T follicular helper cell (primary cell): Measurements from ENCODE around the gene PAF1.
A peak's percentile ranks its signal among the peaks of the same experiment; 100 is the strongest.

Source experiments
- DNase-seq: peaks from one replicate; pipeline ENCODE4 v3.0.0-alpha.2; 2020; ENCODE audit warnings: low read depth
- total RNA-seq, 2 experiments: gene quantifications; one replicate each; lab custom pipeline; 2026; lab: John Stamatoyannopoulos, UW

Gene PAF1
- 80.9 to 81.3 reads per million in 2 experiments for total RNA-seq

DNA sequence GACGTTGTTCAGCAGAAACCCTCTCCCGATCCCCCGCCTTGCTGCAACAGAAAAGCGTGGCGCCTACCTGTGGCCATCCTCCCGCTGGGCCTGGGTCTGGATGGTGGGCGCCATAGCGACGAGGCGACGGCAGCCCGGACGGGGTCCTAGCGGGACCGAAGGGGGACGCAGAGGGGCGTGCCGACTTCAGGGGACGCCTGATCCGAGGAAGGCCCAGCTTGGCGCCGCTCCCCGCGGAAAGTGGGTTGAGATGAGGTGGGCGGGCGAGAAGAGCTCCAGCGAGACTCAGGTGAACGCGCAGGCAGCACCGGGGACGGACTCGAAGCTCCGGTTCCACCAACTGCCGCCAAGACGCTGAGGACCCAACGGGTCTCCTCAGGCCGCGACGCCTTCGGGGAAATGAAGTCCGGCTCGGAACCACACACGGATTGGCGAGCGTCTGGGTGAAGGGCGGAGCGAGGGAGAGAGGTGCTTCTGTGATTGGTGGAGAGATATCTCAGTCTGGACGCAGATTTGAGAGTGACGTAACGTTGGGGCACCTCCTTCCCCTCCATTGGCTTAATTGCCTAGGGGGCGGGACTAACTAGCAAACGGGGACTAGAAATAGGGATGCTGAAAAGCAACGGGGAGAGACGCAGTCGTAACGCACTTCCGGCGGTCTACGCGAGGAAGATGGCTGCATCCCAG lies at the start of gene PAF1, which contains the start of gene MED29:
TSS of gene PAF1 (minus strand) at position 356 of the 687 bp plus-strand sequence. CDS start at position 114, 242 bp downstream.
TSS of gene MED29 (plus strand) at position 628 of the 687 bp plus-strand sequence. CDS start at position 673, 45 bp downstream.
- DNase-seq, result peak; percentile 96

DNA sequence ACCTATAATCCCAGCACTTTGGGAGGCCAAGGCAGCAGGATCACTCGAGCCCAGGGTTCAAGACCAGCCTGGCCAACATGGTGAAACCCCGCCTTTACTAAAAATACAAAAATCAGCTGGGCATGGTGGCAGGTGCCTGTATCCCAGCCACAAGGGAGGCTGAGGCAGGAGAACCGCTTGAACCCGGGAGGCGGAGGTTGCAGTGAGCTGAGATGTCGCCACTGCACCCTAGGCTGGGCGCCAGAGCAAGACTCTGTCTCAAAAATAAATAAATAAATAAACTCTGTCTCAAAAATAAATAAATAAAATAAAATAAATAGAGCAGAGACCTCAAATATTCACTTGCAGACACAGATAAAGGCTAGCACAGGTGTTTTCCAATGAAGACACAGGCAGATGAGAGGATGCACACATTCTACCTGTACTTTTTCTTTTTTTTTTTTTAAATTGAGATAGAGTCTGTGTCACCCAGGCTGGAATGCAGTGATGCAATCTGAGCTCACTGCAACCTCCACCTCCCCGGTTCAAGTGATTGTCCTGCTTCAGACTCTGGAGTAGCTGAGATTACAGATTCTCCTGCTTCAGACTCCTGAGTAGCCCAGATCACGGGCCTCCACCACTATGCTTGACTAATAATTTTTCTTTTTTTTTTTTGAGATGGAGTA lies 47.5 kb upstream of the PAF1 start:
- DNase-seq, result no peak

DNA sequence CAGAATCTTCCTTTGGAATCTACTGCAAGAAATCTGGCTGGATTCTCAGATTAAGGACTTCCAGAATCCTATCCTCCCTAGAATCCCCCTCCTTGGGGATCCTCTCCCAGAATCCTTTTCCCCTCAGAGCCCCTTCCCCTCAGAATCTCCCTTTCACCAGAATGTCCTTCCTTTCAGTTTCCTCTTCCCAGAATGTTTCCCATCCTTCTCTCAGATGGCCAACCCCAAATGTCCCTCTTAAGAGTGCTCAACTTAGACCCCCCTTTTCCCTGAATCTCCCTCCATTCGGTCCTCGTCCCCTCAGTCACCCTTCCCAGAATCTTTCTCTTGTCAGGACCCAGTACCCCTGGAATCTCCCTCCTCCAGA lies 45.4 kb upstream of the PAF1 start:
- no peak for DNase-seq

DNA sequence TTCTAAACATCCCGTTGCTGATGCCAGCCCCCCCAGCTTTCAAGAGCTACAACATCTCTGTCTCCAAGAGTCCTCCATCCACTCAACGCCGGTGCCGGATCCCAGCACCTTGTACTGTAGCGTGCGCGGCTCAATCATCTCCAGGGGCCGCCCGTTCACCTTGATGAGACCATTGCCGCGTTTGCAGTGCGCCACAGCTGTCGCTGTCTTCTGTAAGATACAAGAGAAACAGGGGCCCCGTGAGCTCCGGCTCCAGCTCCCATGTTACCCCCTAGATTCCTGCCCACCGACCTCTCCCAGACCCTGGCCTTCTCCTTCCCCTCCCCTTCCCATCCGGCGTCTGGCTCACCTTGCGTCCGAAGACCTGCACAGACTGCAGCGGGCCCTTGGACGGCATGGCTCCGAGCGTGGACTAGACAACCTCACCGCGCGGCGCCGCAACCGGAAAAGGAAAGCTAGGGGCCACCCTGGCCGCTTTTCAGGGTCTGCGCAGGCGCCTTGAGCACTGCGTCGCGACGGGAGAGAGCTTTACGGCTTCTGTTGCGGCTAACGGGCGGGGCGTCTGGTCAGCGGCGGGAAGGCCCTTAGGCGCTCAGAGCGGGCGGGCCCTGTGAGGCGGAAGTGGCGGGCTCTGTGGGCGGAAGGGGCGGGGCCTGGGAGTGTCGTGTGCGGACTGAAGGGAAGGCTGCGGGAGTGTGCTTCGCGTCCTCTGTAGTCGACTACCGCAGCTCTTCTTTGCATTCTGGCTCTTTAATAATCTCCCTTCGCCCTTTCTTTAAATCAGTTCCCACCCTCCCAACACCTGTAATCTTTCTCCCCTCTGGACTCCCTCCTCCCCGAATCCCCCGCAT lies 44.8 kb upstream of the PAF1 start, which contains the start of gene RPS16:
TSS of gene RPS16 (minus strand) at position 451 of the 851 bp plus-strand sequence. CDS start at position 397, 54 bp downstream.
- peak; percentile 98 for DNase-seq

DNA sequence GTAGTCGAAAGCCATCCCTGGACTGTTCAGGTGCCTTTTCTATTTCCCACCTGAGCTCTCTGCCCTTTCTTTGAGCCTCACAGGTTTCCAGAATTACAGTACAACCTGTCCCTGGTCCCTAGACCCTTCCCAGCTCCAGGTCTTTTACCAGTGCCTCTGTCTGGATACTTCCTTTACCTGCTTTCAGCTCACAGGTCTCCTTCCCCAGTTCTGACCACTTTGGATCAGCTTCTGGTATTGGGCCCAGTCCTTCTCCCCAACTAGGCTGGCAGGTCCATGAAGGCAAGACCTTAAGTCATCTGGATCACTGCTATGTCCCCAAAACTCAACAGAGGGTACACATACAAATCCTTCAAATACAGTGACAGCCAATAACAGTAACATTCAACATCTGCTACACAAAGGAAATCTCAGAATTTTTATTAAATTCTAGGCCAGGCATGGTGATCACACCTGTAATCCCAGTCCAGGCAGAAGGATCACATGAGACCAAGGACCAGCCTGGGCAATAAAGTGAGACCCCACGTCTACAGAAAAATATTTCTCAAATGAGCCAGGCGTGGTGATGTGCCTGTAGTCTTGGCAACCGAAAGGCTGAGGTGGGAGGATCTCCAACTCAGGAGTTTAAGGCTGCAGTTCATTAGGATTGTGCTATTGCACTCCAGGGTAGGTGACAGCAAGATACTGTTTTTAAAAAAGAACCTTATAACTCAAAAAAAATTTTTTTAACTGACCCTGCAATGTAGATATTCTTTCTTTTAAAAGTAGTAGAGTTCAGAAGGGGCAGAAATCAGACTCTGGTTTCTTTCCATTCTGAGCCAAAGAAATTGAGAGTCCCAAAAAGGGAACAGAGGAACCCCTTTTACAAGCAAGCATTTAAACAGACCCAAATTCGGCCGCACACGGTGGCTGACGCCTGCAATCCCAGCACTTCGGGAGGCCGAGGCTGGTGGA lies 43.5 kb upstream of the PAF1 start:
- DNase-seq, result no peak

DNA sequence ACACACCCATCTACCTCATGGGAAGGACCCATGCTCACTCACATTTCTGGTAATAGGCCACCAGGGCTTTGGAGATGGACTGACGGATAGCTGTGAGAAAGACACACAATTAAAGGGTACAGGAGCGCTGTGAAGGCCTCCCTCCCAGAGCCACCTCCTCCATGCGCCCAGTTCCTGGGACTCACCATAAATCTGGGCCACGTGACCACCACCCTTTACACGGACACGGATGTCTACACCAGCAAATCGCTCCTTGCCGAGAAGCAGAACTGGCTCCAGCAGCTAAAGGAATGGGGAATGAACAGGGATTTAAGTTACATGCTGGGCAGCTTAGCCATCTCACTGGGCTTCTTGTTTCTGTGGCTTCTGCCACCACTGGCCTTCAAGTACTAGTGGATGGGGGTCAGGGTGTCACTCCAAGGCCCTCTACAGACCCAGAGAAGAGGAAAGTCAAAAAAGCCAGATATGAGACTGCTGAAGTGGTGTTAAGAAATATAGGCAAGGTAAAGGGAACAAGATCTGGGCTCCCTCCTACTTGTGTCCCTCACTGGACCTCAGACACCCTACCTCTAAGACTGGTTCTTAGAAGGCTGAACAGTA lies 42.7 kb upstream of the PAF1 start:
- DNase-seq, result no peak

DNA sequence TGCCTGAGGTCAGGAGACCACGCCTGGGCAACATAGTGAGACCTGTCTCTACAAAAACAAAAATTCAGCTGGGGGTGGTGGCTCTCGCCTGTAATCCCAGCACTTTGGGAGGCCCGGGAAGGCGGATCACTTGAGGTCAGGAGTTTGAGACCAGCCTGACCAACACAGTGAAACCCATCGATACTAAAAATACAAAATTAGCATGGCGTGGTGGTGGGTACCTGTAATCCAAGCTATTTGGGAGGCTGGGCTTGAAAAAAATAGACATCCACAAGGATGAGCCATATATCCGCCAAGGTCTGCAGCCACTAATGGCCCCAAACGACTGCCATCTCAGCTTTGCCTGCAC lies 41.7 kb upstream of the PAF1 start:
- no peak for DNase-seq

DNA sequence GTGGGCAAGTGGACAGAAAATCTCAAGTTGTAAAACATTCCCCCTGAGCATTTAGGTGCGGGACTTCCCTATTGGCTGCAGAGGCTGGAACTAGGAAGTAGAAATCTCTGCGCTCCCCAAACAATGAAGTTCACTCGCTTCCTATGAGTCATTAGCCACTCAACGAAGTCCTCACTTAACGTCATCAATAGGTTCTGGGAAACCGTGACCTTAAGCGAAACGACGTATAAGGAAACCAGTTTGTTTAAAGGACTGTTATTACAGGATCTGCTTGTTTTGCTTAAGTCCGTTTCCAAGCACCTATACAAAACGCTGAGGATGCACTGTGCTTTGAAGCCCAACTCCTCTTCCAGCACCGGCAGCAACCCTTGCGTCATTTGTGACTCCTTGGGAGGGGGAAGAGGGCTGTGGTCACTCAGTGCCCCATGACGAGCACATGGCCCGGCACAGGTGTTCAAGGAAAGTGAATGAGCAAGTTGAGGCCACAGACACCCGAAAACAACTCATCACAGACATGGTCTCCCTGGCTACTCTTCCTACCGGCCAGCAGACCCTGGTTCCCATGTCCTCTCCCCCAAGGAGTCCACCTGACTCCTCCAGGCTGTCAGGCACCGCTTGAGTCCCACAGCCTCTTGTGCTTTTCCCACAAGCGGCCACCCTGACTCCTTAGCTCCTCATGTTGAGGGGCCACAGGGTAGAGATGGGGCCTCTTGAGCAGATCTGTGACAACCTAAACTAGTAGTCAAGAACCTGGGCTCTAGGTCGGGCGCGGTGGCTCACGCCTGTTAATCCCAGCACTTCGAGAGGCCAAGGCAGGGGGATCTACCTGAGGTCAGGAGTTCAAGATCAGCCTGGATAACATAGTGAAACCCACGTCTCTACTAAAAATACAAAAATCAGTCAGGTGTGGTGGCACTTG lies 40.0 kb upstream of the PAF1 start:
- peak; percentile 50 for DNase-seq

DNA sequence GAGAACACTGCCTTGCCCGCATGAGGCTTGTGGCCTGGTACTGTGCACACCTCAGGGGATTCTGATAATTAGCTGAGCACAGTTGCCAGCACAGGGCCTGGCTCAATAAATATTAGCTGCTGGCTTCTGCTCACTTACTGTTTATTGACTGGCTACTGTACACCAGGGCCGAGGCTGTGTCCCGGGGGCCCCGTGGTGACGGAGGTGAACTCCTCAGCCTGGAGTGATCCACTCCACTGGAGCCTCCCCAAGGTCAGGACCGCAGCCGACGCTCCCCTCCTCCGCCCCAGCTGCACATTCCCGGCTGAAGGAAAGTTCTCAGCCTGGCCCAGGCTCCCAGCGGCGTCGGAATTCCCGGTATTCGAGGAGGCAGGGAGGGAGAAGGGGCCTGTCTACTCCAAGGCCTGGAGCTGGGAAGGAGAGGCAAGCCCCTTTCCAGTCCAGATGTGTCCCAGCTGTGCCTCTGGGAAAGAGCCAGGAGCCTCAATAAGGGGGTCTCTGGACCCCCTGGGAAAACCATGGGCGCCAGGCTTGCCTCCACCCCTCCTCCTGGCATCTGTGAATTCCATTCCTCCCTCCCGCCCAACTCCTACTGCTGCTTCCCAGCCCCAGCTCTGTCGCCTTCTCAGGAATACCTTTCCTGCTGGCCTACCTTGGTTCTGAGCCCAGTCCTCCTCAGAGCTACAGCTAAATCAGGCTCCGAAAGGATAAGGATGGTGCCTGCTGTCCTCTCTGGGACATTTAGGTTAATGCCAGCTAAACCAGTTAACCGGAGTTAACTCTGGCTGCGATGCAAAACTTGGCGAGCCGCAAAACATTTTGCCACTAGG lies 37.6 kb upstream of the PAF1 start:
- DNase-seq, result no peak

DNA sequence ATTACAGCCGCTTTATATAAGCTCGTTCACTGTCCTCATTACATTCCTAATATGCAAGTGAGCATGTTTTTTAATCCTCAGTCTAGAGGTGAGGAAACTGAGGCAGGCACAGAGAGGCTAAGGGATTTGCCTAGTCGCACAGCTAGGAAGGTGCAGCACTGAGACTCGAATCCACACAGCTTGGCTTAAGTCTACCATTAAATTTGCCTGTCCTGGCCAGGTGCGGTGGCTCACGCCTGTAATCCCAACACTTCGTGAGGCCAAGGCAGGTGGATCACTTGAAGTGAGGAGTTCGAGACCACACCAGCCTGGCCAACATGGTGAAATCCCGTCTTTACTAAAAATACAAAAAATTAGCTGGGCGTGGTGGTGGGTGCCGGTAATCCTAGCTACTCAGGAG lies 36.8 kb upstream of the PAF1 start:
- no peak for DNase-seq

DNA sequence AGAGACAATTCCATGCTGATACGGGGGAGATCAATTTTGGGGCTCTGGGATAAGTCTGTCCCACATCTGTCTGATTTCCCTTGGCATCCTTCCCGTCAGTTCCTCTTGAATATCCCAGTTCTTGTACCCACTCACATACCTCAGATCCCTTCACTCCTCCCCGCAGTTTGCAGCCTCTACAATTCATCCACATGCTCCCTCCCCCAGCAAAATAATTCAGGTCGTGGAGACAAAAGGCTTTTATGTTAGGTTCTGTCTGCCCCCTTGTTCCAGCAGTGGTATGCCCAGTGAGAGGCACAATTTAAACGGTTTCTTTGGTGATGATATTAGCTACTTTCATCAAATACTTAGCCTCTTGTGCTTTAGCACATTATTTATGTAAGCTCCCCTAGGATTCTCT lies 35.3 kb upstream of the PAF1 start:
- no peak for DNase-seq

DNA sequence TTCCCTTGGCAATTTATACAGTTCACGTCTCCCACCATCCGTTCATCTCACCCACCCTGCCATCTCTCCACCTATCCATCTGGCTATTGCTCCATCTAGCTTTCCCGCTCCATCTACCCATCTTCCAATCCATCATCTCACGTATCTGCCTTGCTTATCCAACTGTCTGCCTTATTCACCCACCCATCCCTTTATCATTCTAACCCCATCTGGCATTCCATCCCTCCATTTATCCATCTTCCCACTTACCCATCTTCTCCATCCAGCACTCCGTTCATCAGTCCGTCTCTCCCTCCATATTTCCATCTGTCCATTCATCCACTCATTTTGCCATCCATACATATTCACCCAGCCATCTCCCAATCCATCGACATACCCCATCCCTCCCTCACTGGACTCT lies 34.8 kb upstream of the PAF1 start:
- DNase-seq, result no peak

DNA sequence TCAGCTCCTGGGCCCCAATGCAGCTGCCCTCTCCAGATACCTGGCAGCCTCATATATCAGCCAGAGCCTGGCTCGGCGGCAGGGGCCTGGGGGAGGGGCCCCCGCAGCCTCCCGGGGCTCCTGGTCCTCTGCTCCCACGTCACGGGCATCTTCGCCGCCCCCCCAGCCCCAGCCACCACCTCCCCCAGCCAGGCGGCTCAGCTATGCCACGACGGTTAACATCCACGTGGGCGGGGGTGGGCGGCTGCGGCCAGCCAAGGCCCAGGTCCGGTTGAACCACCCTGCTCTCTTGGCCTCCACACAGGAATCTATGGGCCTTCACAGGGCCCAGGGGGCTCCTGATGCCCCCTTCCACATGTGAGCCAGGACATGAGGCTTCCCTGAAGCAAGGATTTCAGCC lies 34.0 kb upstream of the PAF1 start:
- no peak for DNase-seq

DNA sequence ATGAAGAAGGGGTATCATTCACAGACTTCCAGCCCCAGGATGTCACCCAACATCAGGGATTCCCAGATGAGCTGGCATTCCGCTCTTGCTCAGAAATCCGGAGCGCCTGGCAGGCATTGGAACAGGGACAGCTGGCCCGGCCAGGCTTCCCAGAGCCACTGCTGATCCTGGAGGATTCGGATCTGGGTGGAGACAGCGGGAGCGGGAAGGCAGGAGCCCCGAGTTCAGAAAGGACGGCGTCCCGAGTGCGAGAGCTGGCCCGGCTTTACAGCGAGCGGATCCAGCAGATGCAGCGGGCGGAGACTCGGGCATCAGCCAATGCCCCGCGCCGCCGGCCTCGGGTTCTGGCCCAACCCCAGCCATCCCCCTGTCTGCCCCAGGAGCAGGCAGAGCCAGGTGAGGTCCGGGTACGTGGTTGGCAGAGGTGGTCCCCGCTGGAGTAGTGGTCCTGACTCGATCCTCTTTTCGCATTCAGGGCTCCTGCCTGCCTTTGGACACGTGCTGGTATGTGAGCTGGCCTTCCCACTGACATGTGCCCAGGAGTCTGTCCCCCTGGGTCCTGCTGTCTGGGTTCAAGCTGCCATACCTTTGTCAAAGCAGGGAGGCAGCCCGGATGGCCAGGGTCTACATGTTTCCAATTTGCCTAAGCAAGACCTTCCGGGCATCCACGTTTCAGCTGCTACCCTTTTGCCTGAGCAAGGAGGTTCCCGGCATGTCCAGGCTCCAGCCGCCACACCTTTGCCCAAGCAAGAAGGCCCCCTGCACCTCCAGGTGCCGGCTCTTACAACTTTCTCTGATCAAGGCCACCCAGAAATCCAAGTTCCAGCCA lies 32.6 kb upstream of the PAF1 start:
- DNase-seq, result no peak

DNA sequence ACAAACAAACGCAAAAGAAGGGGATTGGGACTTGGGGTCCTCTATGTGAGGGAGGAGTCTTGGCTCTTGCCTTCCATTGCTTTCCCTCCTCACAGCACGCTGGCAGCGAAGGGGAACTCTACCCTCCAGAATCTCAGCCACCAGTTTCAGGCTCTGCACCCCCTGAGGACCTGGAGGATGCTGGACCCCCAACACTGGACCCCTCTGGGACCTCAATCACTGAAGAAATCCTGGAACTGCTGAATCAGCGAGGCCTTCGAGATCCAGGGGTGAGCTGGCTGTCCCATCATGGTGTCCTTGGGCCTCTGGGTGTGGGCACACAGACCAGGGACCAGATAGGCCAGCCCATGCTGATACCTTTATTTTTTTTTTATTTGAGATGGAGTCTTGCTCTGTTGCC lies 31.1 kb upstream of the PAF1 start:
- no peak for DNase-seq

DNA sequence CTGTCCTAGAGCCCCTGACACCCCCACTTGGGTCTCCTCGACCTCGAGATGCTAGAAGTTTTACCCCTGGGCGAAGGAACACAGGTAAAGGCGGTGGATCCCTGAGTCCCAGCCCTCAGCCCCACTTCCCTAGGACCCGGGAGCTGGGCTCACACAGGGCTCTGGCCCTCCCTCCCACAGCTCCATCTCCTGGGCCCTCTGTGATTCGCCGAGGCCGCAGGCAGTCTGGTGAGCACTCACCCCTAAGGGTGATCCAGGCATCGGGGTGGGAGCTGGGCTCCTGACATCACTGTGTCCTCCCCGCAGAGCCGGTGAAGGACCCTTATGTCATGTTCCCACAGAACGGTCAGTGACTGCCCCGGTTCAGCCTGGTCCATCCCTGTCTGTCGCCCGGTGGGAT lies 29.9 kb upstream of the PAF1 start:
- DNase-seq, result no peak

DNA sequence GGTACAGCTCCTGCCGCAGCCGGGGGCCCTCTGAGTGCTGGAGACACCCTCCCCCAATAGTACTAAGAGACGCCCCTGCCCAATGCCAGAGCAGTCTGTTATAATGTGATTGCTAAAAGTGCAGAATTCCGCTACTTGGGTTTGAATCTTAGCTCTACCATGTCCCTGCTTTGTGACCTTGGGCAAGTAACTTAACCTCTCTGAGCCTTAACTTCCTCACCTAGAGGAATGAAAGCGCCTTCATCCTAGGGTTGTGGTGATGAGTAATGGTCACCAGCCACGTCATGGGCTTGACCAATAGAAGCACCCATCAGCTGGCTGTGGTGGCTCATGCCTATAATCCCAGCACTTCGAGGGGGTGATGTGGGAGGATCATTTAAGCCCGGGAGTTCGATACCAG lies 28.1 kb upstream of the PAF1 start:
- no peak for DNase-seq
